RPMI7951 (cell line): ENCODE results near the gene LMF1. TPM values are rescaled to one million over a fixed set of nuclear protein-coding genes. Genes with fewer than 3 reads are reported as not detected.

Source experiments
- DNase-seq: peaks from one replicate; pipeline ENCODE4 v3.0.0-alpha.2; 2012; ENCODE audit warnings: low read depth
- total RNA-seq: library from RNA; depleted of rRNA; stranded (reverse); fragments of >200 nt; shearing (Covaris generic); gene quantifications from 2 replicates; pipeline ENCODE4 v1.2.3, GENCODE V29; 2014

The LMF1 gene
- total RNA-seq, 1 experiment from 2014 or later, result 16.0 TPM

GRCh38 chr16:930076-930475 lies 40.7 kb downstream of the LMF1 start:
- no peak for DNase-seq

GRCh38 chr16:929227-930073 lies 41.3 kb downstream of the LMF1 start:
- DNase-seq, result no peak

GRCh38 chr16:928526-928925 lies 42.3 kb downstream of the LMF1 start:
- no peak for DNase-seq

GRCh38 chr16:927931-928330 lies 42.9 kb downstream of the LMF1 start:
- no peak for DNase-seq

GRCh38 chr16:927406-927805 lies 43.4 kb downstream of the LMF1 start:
- DNase-seq, result no peak

GRCh38 chr16:926715-927114 lies 44.1 kb downstream of the LMF1 start:
- DNase-seq, result no peak

GRCh38 chr16:924806-925205 lies 46.0 kb downstream of the LMF1 start:
- DNase-seq, result no peak

- DNase-seq, result no peak
Observed at GRCh38 chr16:924063-924462, 46.7 kb downstream of the LMF1 start.

GRCh38 chr16:923184-923583 lies 47.6 kb downstream of the LMF1 start:
- DNase-seq, result no peak

- no peak for DNase-seq
Observed at GRCh38 chr16:922051-922450, 48.7 kb downstream of the LMF1 start.

GRCh38 chr16:921321-921905 lies 49.4 kb downstream of the LMF1 start:
- DNase-seq, result no peak

- no peak for DNase-seq
Observed at GRCh38 chr16:920717-921116, 50.1 kb downstream of the LMF1 start.

- DNase-seq, result no peak
Observed at GRCh38 chr16:920051-920681, 50.6 kb downstream of the LMF1 start.

- DNase-seq, result no peak
Observed at GRCh38 chr16:919658-920050, 51.1 kb downstream of the LMF1 start.

- no peak for DNase-seq
Observed at GRCh38 chr16:918741-919657, 51.8 kb downstream of the LMF1 start.

- DNase-seq, result no peak
Observed at GRCh38 chr16:918068-918467, 52.7 kb downstream of the LMF1 start.

- no peak for DNase-seq
Observed at GRCh38 chr16:917591-918061, 53.2 kb downstream of the LMF1 start.

GRCh38 chr16:916035-916799 lies 54.6 kb downstream of the LMF1 start:
- DNase-seq, result no peak

- DNase-seq, result no peak
Observed at GRCh38 chr16:915546-915945, 55.2 kb downstream of the LMF1 start.

- peak; percentile 3 for DNase-seq
Observed at GRCh38 chr16:914440-914839, 56.3 kb downstream of the LMF1 start.

- no peak for DNase-seq
Observed at GRCh38 chr16:913817-914439, 56.9 kb downstream of the LMF1 start.
